GM23338 (cell line): ENCODE data around the gene KRT15. TPM values are rescaled to one million over a fixed set of nuclear protein-coding genes. Genes with fewer than 3 reads are reported as not detected.

Experiments used
- ATAC-seq: fragments of 200-7000 bp; cut with Tn5 transposase; 3 replicates; pipeline ENCODE4 v1.9.1; 2020
- DNase-seq: peaks from one replicate; pipeline ENCODE4 v3.0.0-alpha.2; 2015; ENCODE audit warnings: low spot score
- H2AFZ ChIP-seq: fragments of 200-600 bp; sonication (generic); 2 replicates; pipeline ENCODE4 v1.8.0; 2016; ENCODE audit warnings: antibody characterized with exemption, mild to moderate bottlenecking, moderate library complexity
- H3F3A ChIP-seq: fragments of 200-600 bp; sonication (generic); replicated peaks from 2 replicates; pipeline ENCODE4 v1.8.0; 2017; ENCODE audit warnings: antibody characterized with exemption, mixed run types, low read depth
- H3K27ac ChIP-seq: fragments of 200-600 bp; sonication (generic); 2 replicates; pipeline ENCODE4 v1.6.1; 2016; ENCODE audit warnings: low read depth
- H3K27me3 ChIP-seq: fragments of 200-600 bp; sonication (generic); 2 replicates; pipeline ENCODE4 v1.8.0; 2016; ENCODE audit warnings: mild to moderate bottlenecking, mixed run types, moderate library complexity; ENCODE audit not compliant: insufficient read depth
- H3K36me3 ChIP-seq: fragments of 200-600 bp; sonication (generic); 2 replicates; pipeline ENCODE4 v1.8.0; 2016; ENCODE audit warnings: mild to moderate bottlenecking; ENCODE audit not compliant: insufficient read depth
- H3K4me1 ChIP-seq: fragments of 200-600 bp; sonication (generic); 2 replicates; pipeline ENCODE4 v1.8.0; 2016; ENCODE audit warnings: mild to moderate bottlenecking, moderate library complexity; ENCODE audit not compliant: insufficient read depth
- H3K4me2 ChIP-seq: fragments of 200-600 bp; sonication (generic); 2 replicates; pipeline ENCODE4 v1.7.1; 2017; ENCODE audit warnings: mixed run types
- H3K4me3 ChIP-seq: fragments of 200-600 bp; sonication (generic); 2 replicates; pipeline ENCODE4 v1.6.1; 2016; ENCODE audit warnings: mixed run types
- H3K79me2 ChIP-seq: fragments of 200-600 bp; sonication (generic); replicated peaks from 2 replicates; pipeline ENCODE4 v1.8.0; 2017; ENCODE audit warnings: mild to moderate bottlenecking; ENCODE audit not compliant: insufficient read depth
- H3K9me2 ChIP-seq: fragments of 200-600 bp; sonication (generic); 2 replicates; pipeline ENCODE4 v1.8.0; 2017; ENCODE audit not compliant: insufficient read depth
- H4K20me1 ChIP-seq: fragments of 200-600 bp; sonication (generic); replicated peaks from 2 replicates; pipeline ENCODE4 v1.8.0; 2017; ENCODE audit warnings: mild to moderate bottlenecking; ENCODE audit not compliant: insufficient read depth
- H3K27ac Mint-ChIP-seq: 2 replicates; pipeline ENCODE4 v1.8.0; 2020; ENCODE audit warnings: inconsistent platforms, mild to moderate bottlenecking, moderate library complexity, mixed read lengths
- H3K27me3 Mint-ChIP-seq: 3 replicates; pipeline ENCODE4 v1.8.0; 2022; ENCODE audit warnings: low read depth, mild to moderate bottlenecking, moderate library complexity, mixed read lengths, inconsistent platforms; ENCODE audit not compliant: insufficient read depth, poor library complexity
- H3K36me3 Mint-ChIP-seq: 3 replicates; pipeline ENCODE4 v1.8.0; 2021; ENCODE audit warnings: low read depth, mild to moderate bottlenecking, inconsistent platforms, moderate library complexity, mixed read lengths
- H3K4me1 Mint-ChIP-seq: 3 replicates; pipeline ENCODE4 v1.8.0; 2020; ENCODE audit warnings: mild to moderate bottlenecking, inconsistent platforms, mixed read lengths
- H3K4me3 Mint-ChIP-seq: 3 replicates; pipeline ENCODE4 v1.8.0; 2021; ENCODE audit warnings: moderate library complexity, mild to moderate bottlenecking, inconsistent platforms, mixed read lengths
- H3K9me3 Mint-ChIP-seq: 3 replicates; pipeline ENCODE4 v1.8.0; 2020; ENCODE audit warnings: moderate library complexity, mild to moderate bottlenecking, inconsistent platforms, mixed read lengths
- CREB1 ChIP-seq: fragments of 250-450 bp; sonication (Bioruptor Pico); IDR thresholded peaks from 2 replicates; pipeline ENCODE4 v1.5.0; 2020; ENCODE audit warnings: low read depth, mild to moderate bottlenecking, moderate library complexity
- CTCF ChIP-seq, 2 experiments: fragments of 200-600 bp in 1 of 2; sonication (generic) in 1 of 2; conservative IDR thresholded peaks; 2 replicates each; pipeline versions ENCODE4 v1.5.1 to v1.6.1; 2016 to 2017; ENCODE audit warnings: antibody characterized with exemption in 2 of 2, low read depth in 2 of 2, mild to moderate bottlenecking in 2 of 2, moderate library complexity in 1 of 2
- ETS1 ChIP-seq: IDR thresholded peaks from 2 replicates; pipeline ENCODE4 v1.6.1; 2016; ENCODE audit warnings: antibody characterized with exemption
- EZH2phosphoT487 ChIP-seq: fragments of 200-600 bp; sonication (generic); IDR thresholded peaks from one replicate; pipeline ENCODE4 v1.8.1; 2018; ENCODE audit warnings: antibody characterized with exemption; ENCODE audit not compliant: unreplicated experiment
- JUNB ChIP-seq: IDR thresholded peaks from one replicate; pipeline ENCODE4 v1.6.1; 2016; ENCODE audit warnings: antibody characterized with exemption; ENCODE audit not compliant: unreplicated experiment
- REST ChIP-seq: IDR thresholded peaks from one replicate; pipeline ENCODE4 v1.6.1; 2018; ENCODE audit warnings: antibody characterized with exemption; ENCODE audit not compliant: unreplicated experiment
- ZNF114 ChIP-seq: fragments of 250-450 bp; sonication (Bioruptor Pico); IDR thresholded peaks from 2 replicates; pipeline ENCODE4 v1.5.0; 2020; ENCODE audit warnings: mild to moderate bottlenecking, moderate library complexity
- polyA plus RNA-seq: library from polyadenylated mRNA; unstranded; fragments of >200 nt; fragmentation: Nextera tagmentation; extraction: Ambion mirVana; gene quantifications from 2 replicates; pipeline ENCODE4 v1.2.1, GENCODE V29; 2016
- total RNA-seq: library from RNA; depleted of rRNA; stranded (reverse); fragments of >200 nt; shearing (Covaris generic); gene quantifications from 2 replicates; pipeline ENCODE4 v1.2.3, GENCODE V29; 2014

KRT15 gene
- total and polyA plus RNA-seq, 2 experiments from 2014 or later, result 0.03 TPM; not detected in 1

- no peak for TF ChIP-seq CTCF (conservative IDR thresholded peaks at IDR 0.05; ENCODE audit: low read depth in 2 of 2)
- TF ChIP-seq JUNB, result no peak
- TF ChIP-seq CREB1 (CRISPR knock-in tag), result no peak
- TF ChIP-seq ETS1, result no peak
- TF ChIP-seq REST, result no peak
- no peak for TF ChIP-seq EZH2phosphoT487
- TF ChIP-seq ZNF114, result no peak
Observed at GRCh38 chr17:41530062-41531048, 11.7 kb upstream of the KRT15 start (continued).

GRCh38 chr17:41529491-41529915 lies 10.8 kb upstream of the KRT15 start:
- Histone ChIP-seq H2AFZ (no peak overlapping the region), H3K27me3 (no peaks in the 10 kb centered on the region), H3K27ac (no peak overlapping the region), H3K4me2 (no peak overlapping the region), H4K20me1 (peaks cover 9% of the 10 kb centered on the region; the same call in 1 of the 2 replicates), H3K4me1 (peaks cover 15% of the 10 kb centered on the region), H3K4me3 (no peak overlapping the region), H3F3A (no peaks in the 10 kb centered on the region), H3K9me2 (no peaks in the 10 kb centered on the region), H3K79me2 (peaks cover 11% of the 10 kb centered on the region), H3K36me3 (no peaks in the 10 kb centered on the region)
- Mint-ChIP-seq H3K36me3 (peaks cover 21% of the 10 kb centered on the region), H3K4me3 (no peak overlapping the region), H3K9me3 (no peaks in the 10 kb centered on the region; the same call in 2 of the 3 replicates), H3K27ac (peak overlapping the region; percentile 89), H3K4me1 (peaks cover 27% of the 10 kb centered on the region), H3K27me3 (peaks cover 18% of the 10 kb centered on the region)
- TF ChIP-seq JUNB, result no peak
- DNase-seq (no peak), ATAC-seq (no peak)
